UCSD-AML1 (cell line): ENCODE data around the gene JAK1.

Experiments
- DNase-seq: peaks from one replicate; lab custom pipeline; 2025; ENCODE audit not compliant: unreplicated experiment; lab: John Stamatoyannopoulos, UW

The JAK1 gene

DNA sequence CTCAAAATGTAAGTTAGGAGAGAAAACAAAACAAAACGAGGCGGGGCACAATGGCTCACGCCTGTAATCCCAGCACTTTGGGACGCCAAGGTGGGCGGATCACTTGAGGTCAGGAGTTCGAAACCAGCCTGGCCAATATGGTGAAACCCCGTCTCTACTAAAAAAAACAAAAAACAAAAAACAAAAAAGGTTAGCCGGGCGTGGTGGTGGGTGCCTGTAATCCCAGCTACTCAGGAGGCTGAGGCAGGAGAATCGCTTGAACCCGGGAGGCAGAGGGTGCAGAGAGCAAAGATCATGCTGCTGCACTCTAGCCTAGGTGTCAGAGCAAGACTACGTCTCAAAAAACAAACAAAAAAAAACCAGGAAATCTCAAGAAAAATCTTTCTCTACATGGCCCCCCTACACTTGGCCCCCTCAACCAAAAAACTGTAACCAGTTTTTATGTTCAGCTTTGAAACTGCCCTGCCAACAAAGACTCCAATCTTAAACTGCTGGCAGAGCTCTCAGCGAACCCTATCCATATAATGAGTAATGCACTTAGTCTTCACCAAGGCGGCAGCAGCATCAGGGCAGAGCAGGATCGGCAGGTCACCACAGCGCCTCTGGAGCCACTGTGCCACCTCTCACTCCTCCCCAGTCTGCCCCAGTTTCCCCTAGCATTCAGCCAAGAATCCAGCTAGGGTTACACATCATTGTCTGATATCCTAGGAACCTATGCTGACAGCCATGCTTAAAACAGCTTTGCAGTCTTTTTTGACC is 71.7 kb downstream of the JAK1 start:
- DNase-seq = no peak

DNA sequence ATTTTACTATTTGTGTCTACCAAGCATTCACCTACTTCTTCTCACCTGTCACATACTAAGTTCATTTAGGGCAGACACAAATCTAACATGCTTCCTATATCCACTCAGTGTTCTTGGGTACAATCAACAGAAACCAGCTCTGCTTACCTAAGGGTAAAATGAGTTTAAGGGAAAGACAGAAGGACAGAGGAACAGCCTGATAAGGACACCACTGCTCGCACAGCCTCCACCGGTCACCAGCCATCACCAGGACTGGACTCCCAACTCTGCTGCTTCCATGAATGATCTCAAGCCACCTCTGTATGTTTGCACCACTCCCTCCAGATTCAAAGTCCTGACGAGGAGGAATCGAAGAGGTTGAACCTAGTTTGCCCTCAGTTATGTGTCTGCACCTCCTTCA is 72.4 kb downstream of the JAK1 start:
- DNase-seq = no peak

- no peak for DNase-seq
These were observed 73.5 kb downstream of the JAK1 start for GRCh38 chr1:64892576-64893573.

- no peak for DNase-seq
These were observed 74.9 kb downstream of the JAK1 start for GRCh38 chr1:64891448-64891825.

DNA sequence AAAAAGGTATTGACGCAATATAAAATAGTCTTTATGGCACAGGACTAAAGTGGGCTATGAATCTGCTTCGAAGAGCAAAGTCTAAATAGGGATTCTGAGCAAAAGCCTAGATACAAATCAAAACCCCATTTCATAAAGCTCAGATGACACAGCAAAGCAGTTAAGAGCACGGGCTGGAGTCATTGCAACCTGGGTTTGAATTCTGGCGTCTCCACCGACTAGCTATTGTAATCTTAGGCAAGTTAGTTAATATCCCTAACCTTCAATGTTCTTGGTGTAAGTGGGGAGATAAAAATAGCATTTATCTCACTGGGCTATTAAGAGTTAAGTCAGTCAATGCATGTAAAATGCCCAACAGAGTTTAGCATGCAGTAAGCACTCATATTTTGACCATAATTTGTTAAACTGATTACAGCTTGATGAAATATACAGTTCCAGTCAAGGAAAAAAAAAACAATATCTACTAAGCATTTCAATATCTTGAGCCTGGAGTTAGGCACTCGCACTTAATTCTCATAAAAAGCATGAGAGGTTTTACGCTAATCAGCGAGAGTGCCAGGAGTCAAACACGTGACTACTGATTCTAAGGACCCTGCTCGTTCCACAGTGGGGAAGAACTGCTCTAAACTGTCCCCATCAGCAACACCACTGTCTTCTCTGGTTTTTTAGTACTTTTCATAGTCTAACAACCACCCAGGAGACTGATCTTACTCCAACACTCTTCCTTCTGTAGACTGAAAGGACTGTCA is 75.5 kb downstream of the JAK1 start:
- no peak for DNase-seq

DNA sequence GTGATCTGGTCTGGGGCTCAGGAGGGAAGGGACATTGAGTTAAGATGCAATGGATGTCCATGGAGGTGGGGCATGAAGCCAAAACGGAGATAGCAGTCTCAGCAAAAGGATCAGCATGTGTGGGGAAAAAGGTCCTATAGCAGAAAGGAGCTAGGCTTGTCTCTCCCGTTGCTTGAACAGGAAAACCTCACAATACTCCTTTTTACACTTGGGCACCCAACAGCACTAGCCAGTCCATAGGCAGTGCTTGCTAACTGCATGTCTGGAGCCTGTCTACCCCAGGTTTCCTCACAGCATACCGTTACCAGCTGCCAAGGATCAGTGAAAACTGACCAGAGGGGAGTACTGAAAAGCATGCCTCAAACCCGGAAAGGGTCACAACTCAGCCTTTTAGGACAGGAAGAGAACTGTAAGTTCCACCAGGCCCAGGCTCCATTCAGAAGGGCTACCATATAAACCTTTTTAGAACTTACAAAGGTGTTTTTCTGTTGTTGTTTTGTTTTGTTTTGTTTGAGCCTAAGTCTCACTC is 78.6 kb downstream of the JAK1 start:
- no peak for DNase-seq

DNA sequence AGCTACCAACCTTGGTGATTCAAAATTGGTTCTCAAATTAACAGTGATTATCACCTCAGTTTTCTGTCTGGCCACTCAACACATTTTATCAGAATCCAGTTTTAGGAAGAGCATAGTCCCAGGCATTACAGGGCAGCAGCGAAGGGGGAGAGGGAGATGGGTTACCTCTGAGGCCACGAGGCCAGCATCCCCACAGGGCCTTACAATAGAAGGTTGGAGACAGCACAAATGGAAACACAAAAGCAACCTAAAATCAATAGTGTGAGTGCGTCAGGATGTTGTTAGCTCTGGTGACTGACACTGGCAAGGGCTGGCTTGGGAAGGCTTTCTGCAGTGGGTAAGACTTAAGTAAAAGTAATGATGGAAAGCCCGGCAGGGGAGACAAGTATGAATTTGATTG is 79.5 kb downstream of the JAK1 start:
- DNase-seq = no peak

GRCh38 chr1:64885648-64886047 is 80.7 kb downstream of the JAK1 start:
- DNase-seq = no peak

- no peak for DNase-seq
These were observed 81.9 kb downstream of the JAK1 start for GRCh38 chr1:64884261-64885040.

DNA sequence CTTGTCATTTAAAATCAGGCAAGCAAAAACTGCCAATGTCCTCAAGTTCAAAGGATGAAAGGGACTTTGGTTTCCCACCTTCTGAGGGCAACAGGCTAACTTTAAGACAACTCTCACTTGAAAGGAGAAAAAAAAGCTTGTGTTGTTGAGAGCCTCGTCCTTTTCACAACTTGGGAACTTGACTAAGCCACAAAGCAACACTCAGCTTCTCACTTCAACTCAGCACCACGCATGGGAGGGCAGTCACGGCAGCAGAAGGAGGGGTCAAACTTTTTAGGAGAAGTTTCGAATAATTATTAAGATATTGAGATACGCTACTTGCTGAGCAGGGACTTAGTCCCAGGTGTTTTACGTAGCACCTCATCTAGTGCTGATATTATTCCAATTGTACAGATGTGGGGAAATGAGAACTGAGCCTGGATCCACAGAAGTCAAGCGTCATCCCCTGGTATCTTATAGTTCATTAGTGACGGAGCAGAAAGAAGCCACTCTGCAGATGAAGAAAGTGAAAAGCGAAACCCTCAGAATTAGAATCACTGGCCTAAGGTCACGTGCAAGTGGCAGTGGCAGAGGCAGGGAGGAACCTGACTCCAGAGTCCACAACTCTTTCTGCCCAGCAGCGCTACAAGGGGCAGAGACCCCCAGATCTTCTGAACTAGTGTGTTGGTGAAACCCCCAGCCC is 83.6 kb downstream of the JAK1 start:
- DNase-seq = no peak

GRCh38 chr1:64881281-64881680 is 85.1 kb downstream of the JAK1 start:
- no peak for DNase-seq

DNA sequence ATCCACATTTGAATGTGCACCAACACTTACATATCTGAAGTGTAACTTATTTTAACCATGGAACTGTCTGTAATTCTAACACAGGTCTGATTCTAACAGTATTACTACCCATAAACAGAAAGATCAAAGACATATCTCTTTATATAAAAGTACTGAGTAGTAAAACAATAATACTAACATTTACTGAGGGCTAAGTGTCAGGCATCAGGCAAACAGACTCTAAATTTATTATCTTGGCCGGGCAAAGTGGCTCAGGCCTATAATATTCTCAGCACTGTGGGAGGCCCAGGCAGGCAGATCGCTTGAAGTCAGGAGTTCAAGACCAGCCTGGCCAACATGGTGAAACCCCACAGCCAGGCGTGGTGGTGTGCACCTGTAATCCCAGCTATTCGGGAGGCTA is 85.9 kb downstream of the JAK1 start:
- DNase-seq = no peak

- DNase-seq = no peak
These were observed 87.3 kb downstream of the JAK1 start for GRCh38 chr1:64878931-64879611.

GRCh38 chr1:64878090-64878489 is 88.3 kb downstream of the JAK1 start:
- DNase-seq = no peak

DNA sequence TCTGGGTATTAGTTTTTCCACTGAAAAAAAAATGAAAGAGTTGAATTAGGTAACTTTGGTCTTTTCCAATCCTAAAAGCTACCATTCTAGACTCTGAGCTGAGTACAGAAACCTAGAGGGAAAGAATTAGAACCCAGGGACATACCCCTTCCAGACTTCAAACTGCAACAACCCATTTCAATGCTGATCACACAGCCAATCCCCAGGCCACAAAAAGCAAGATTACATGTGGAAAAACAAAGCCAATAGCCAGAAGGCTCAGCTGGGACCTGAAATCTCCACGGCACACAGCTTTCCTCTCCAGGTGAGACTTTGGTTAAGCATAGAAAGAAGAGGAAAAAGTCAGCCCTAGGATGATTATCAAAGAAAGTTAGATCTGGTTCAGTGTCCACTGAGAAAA is 88.8 kb downstream of the JAK1 start:
- no peak for DNase-seq

GRCh38 chr1:64877151-64877550 is 89.2 kb downstream of the JAK1 start:
- DNase-seq = no peak

GRCh38 chr1:64875606-64876005 is 90.7 kb downstream of the JAK1 start:
- DNase-seq = no peak

GRCh38 chr1:64875101-64875500 is 91.2 kb downstream of the JAK1 start:
- no peak for DNase-seq

- DNase-seq = no peak
These were observed 91.7 kb downstream of the JAK1 start for GRCh38 chr1:64874666-64875065.
